H1 (cell line): Measurements from ENCODE around the gene C1QL1. TPM values are rescaled to one million over a fixed set of nuclear protein-coding genes. Genes with fewer than 3 reads are reported as not detected.
A peak's percentile ranks its signal among the peaks of the same experiment; 100 is the strongest.

Experiments
- CTCF ChIA-PET: fragments of 300-600 bp; sonication (Branson Sonifier 250); formaldehyde crosslinking; loops from one replicate; lab custom pipeline; 2021; ENCODE audit not compliant: partially characterized antibody; lab: Charles Lee
- POLR2A ChIA-PET: fragments of 300-600 bp; sonication (Branson Sonifier 250); formaldehyde crosslinking; loops from one replicate; lab custom pipeline; 2021; ENCODE audit warnings: inconsistent platforms; ENCODE audit not compliant: partially characterized antibody; lab: Charles Lee
- DNase-seq, 2 experiments: peaks; one replicate each; pipeline versions ENCODE4 v3.0.0 to v3.0.0-alpha.2; 2010 to 2022; ENCODE audit warnings: low spot score in 2 of 2, low read depth in 1 of 2, mixed read lengths in 1 of 2
- FAIRE-seq: peaks from 2 replicates; lab custom pipeline; 2011; peaks lifted over from hg19 to GRCh38; lab: Jason Lieb, UNC
- H2AFZ ChIP-seq: 2 replicates; pipeline ENCODE4 v1.8.1; 2012; ENCODE audit warnings: low read length, inconsistent platforms
- H2AK5ac ChIP-seq: 2 replicates; pipeline ENCODE4 v1.6.1; 2013; ENCODE audit warnings: low read depth, low read length
- H2BK120ac ChIP-seq: replicated peaks from 2 replicates; pipeline ENCODE3; 2013; ENCODE audit warnings: low read depth, low read length, inconsistent platforms
- H2BK12ac ChIP-seq: 2 replicates; pipeline ENCODE4 v1.6.1; 2013; ENCODE audit warnings: low read depth, low read length
- H2BK15ac ChIP-seq: 2 replicates; pipeline ENCODE4 v1.6.1; 2013; ENCODE audit warnings: low read length
- H2BK20ac ChIP-seq: 2 replicates; pipeline ENCODE4 v1.6.1; 2013; ENCODE audit warnings: low read length
- H2BK5ac ChIP-seq: 2 replicates; pipeline ENCODE4 v1.6.1; 2013; ENCODE audit warnings: low read depth, low read length
- H3K14ac ChIP-seq: 2 replicates; pipeline ENCODE4 v1.6.1; 2013; ENCODE audit warnings: inconsistent platforms; ENCODE audit not compliant: insufficient read length
- H3K18ac ChIP-seq: 2 replicates; pipeline ENCODE4 v1.6.1; 2013; ENCODE audit warnings: low read length; ENCODE audit errors: extremely low read depth
- H3K23ac ChIP-seq: 2 replicates; pipeline ENCODE4 v1.6.1; 2013; ENCODE audit warnings: inconsistent platforms; ENCODE audit not compliant: insufficient read length
- H3K23me2 ChIP-seq: 2 replicates; pipeline ENCODE4 v1.6.1; 2013; ENCODE audit warnings: low read depth, low read length
- H3K27ac ChIP-seq: 2 replicates; pipeline ENCODE4 v1.6.1; 2011; ENCODE audit warnings: low read depth, low read length, inconsistent platforms
- H3K27me3 ChIP-seq, 4 experiments: replicated peaks in 1 of 4; 1 replicate in 1 of 4; 2 replicates in 3 of 4; pipeline versions ENCODE4 v1.6.1 to v1.8.1; 2011 to 2013; ENCODE audit warnings: low read length in 3 of 4, mild to moderate bottlenecking in 3 of 4, inconsistent platforms in 2 of 4, mixed read lengths in 2 of 4, moderate library complexity in 1 of 4; ENCODE audit not compliant: control insufficient read depth in 3 of 4, insufficient read depth in 3 of 4; ENCODE audit errors: extremely low read depth in 1 of 4
- H3K36me3 ChIP-seq, 4 experiments: 2 replicates each; pipeline versions ENCODE4 v1.6.1 to v1.8.1; 2011 to 2013; ENCODE audit warnings: mild to moderate bottlenecking in 4 of 4, low read length in 3 of 4, moderate library complexity in 2 of 4, control low read depth in 1 of 4, inconsistent platforms in 1 of 4; ENCODE audit not compliant: insufficient read depth in 4 of 4, control insufficient read depth in 2 of 4
- H3K4ac ChIP-seq: replicated peaks from 2 replicates; pipeline ENCODE3; 2013; ENCODE audit warnings: low read length, low read depth, mixed read lengths, inconsistent platforms; ENCODE audit not compliant: insufficient read length
- H3K4me1 ChIP-seq, 4 experiments: replicated peaks in 1 of 4; 1 replicate in 1 of 4; 2 replicates in 3 of 4; pipeline versions ENCODE4 v1.6.1 to v1.8.1; 2011 to 2013; ENCODE audit warnings: low read length in 3 of 4, inconsistent platforms in 2 of 4, mixed read lengths in 1 of 4; ENCODE audit not compliant: insufficient read depth in 4 of 4, control insufficient read depth in 3 of 4
- H3K4me2 ChIP-seq, 2 experiments: 2 replicates each; pipeline versions ENCODE4 v1.6.1 to v1.8.1; 2011 to 2013; ENCODE audit warnings: low read depth in 2 of 2, low read length in 2 of 2, control low read depth in 1 of 2, inconsistent platforms in 1 of 2, mild to moderate bottlenecking in 1 of 2; ENCODE audit not compliant: insufficient read depth in 1 of 2
- H3K4me3 ChIP-seq, 4 experiments: fragments of 200-600, 300-600 bp in 1 of 4; sonication (generic), shearing (Covaris generic), sonication (Bioruptor Twin) in 1 of 4; 2 replicates each; pipeline versions ENCODE4 v1.5.1 to v1.8.1; 2011 to 2016; ENCODE audit warnings: low read length in 4 of 4, low read depth in 3 of 4, control low read depth in 2 of 4, inconsistent platforms in 2 of 4, mild to moderate bottlenecking in 2 of 4, mixed read lengths in 1 of 4, moderate library complexity in 1 of 4; ENCODE audit not compliant: insufficient read depth in 2 of 4; ENCODE audit errors: extremely low read depth in 1 of 4
- H3K56ac ChIP-seq: replicated peaks from 2 replicates; pipeline ENCODE3; 2013; ENCODE audit warnings: low read depth, mild to moderate bottlenecking, mixed read lengths, low read length, inconsistent platforms; ENCODE audit not compliant: insufficient read length
- H3K79me1 ChIP-seq: 2 replicates; pipeline ENCODE4 v1.6.1; 2013; ENCODE audit warnings: low read depth, low read length, control low read depth
- H3K79me2 ChIP-seq, 2 experiments: 2 replicates each; pipeline versions ENCODE4 v1.6.1 to v1.8.1; 2012 to 2013; ENCODE audit warnings: low read length in 2 of 2, mild to moderate bottlenecking in 2 of 2, inconsistent platforms in 1 of 2; ENCODE audit not compliant: insufficient read depth in 2 of 2, control insufficient read depth in 1 of 2
- H3K9ac ChIP-seq, 4 experiments: replicated peaks in 1 of 4; 1 replicate in 1 of 4; 2 replicates in 3 of 4; pipeline versions ENCODE4 v1.6.1 to v1.8.1; 2011 to 2013; ENCODE audit warnings: low read depth in 3 of 4, low read length in 3 of 4, control low read depth in 2 of 4, mild to moderate bottlenecking in 2 of 4, moderate library complexity in 2 of 4, inconsistent platforms in 1 of 4; ENCODE audit errors: extremely low read depth in 1 of 4
- H3K9me3 ChIP-seq, 2 experiments: 2 replicates each; pipeline versions ENCODE4 v1.6.1 to v1.8.1; 2012 to 2013; ENCODE audit warnings: mild to moderate bottlenecking in 2 of 2, moderate library complexity in 2 of 2, control low read depth in 1 of 2, inconsistent platforms in 1 of 2, low read depth in 1 of 2, low read length in 1 of 2, mixed read lengths in 1 of 2; ENCODE audit not compliant: insufficient read depth in 2 of 2
- H4K20me1 ChIP-seq, 2 experiments: replicated peaks in 1 of 2; 2 replicates each; pipeline versions ENCODE3 to v1.8.1; 2011 to 2013; ENCODE audit warnings: inconsistent platforms in 2 of 2, low read length in 2 of 2, mild to moderate bottlenecking in 1 of 2; ENCODE audit not compliant: insufficient read depth in 2 of 2, control insufficient read depth in 1 of 2
- H4K5ac ChIP-seq: 2 replicates; pipeline ENCODE4 v1.6.1; 2013; ENCODE audit warnings: low read length, low read depth, mixed read lengths, inconsistent platforms; ENCODE audit not compliant: insufficient read length
- H4K8ac ChIP-seq: 2 replicates; pipeline ENCODE4 v1.8.0; 2013; ENCODE audit warnings: mild to moderate bottlenecking, moderate library complexity, low read length, inconsistent platforms; ENCODE audit not compliant: insufficient read depth; ENCODE audit errors: extremely low read depth
- H4K91ac ChIP-seq: replicated peaks from 2 replicates; pipeline ENCODE3; 2013; ENCODE audit warnings: low read length, mixed read lengths, inconsistent platforms; ENCODE audit not compliant: insufficient read length
- CBX8 ChIP-seq: fragments of 300-800, 300-1000 bp; sonication (generic); IDR thresholded peaks from 2 replicates; pipeline ENCODE4 v1.7.1; 2016; ENCODE audit warnings: low read depth, low read length, borderline replicate concordance
- EGR1 ChIP-seq: IDR thresholded peaks from 2 replicates; pipeline ENCODE4 v1.6.1; 2011; ENCODE audit warnings: low read depth, low read length, borderline replicate concordance
- GTF2F1 ChIP-seq: IDR thresholded peaks from 2 replicates; pipeline ENCODE4 v1.6.1; 2012; ENCODE audit warnings: low read depth, low read length, improper control_type of control experiment, borderline replicate concordance
- MAFK ChIP-seq: IDR thresholded peaks from 2 replicates; pipeline ENCODE4 v1.6.1; 2012; ENCODE audit warnings: low read depth, mild to moderate bottlenecking, improper control_type of control experiment, low read length
- NRF1 ChIP-seq: IDR thresholded peaks from 2 replicates; pipeline ENCODE4 v1.6.1; 2011; ENCODE audit warnings: mild to moderate bottlenecking, low read depth, low read length, improper control_type of control experiment
- RBBP5 ChIP-seq: IDR thresholded peaks from 2 replicates; pipeline ENCODE4 v1.7.1; 2012; ENCODE audit warnings: low read depth, mild to moderate bottlenecking, inconsistent platforms, low read length, moderate library complexity, borderline replicate concordance
- RFX5 ChIP-seq: IDR thresholded peaks from 2 replicates; pipeline ENCODE4 v1.6.1; 2011; ENCODE audit warnings: low read depth, low read length, improper control_type of control experiment, borderline replicate concordance
- SP1 ChIP-seq: IDR thresholded peaks from 2 replicates; pipeline ENCODE4 v1.6.1; 2011; ENCODE audit warnings: low read depth, low read length
- SUZ12 ChIP-seq: fragments of 200-600 bp; sonication (generic); IDR thresholded peaks from 2 replicates; pipeline ENCODE4 v1.6.1; 2012; ENCODE audit warnings: mild to moderate bottlenecking, inconsistent platforms, low read length, moderate library complexity, mixed read lengths
- TAF7 ChIP-seq: optimal IDR thresholded peaks from 2 replicates; pipeline ENCODE3; 2011; ENCODE audit warnings: low read depth, mild to moderate bottlenecking, inconsistent platforms, low read length, moderate library complexity, borderline replicate concordance
- YY1 ChIP-seq: IDR thresholded peaks from 2 replicates; pipeline ENCODE4 v1.6.1; 2011; ENCODE audit warnings: low read depth, mild to moderate bottlenecking, low read length
- WGBS, 2 experiments: shearing (Covaris generic) in 1 of 2; methylation state at CpG; one replicate each; pipeline versions ENCODE4 v1.1.6 to v1.1.7; 2013 to 2015; ENCODE audit warnings: low lambda C conversion rate in 2 of 2, mixed read lengths in 2 of 2, inconsistent platforms in 1 of 2, low coverage in 1 of 2, missing lambda C conversion rate in 1 of 2; ENCODE audit not compliant: insufficient replicate concordance in 2 of 2, insufficient coverage in 1 of 2, insufficient read length in 1 of 2; ENCODE audit errors: extremely low coverage in 1 of 2, missing lambda C conversion rate in 1 of 2; 5-methylcytosine and 5-hydroxymethylcytosine counted together
- polyA plus RNA-seq, 7 experiments: library from polyadenylated mRNA; depleted of rRNA in 3 of 7; stranded (reverse) in 5 of 7; unstranded in 2 of 7; fragments of >200 nt in 5 of 7; fragments of 200-250 nt in 2 of 7; gene quantifications; 1 replicate in 5 of 7; 2 replicates in 1 of 7; 4 replicates in 1 of 7; pipeline versions ENCODE4 v1.2.1 to v1.2.3, GENCODE V29; 2011 to 2013; ENCODE audit warnings: missing spikeins in 2 of 7, mixed read lengths in 2 of 7
- total RNA-seq: library from RNA; stranded (reverse); fragmentation: NEBNext Ultra II Directional; extraction: Animal tissue kit (Norgen Biotek cat#: 25700); gene quantifications from 2 replicates; pipeline ENCODE4 v1.2.1, GENCODE V29; 2021

Gene C1QL1
- total and polyA plus RNA-seq, 2 of the 8 experiments (the other 6 are each of a cell fraction or from before 2014, with no cell fraction given): 7.6 to 10.5 TPM

GRCh38 chr17:44972953-44973352, 4.8 kb upstream of the C1QL1 start:
- ChIA-PET POLR2A (interaction anchor here (0.8 to 1.5 kb wide), 2 partner anchors 15 to 22 kb away, joined by 3 to 4 read pairs; no protein-coding TSS in a partner anchor), CTCF (interaction anchor here (0.7 to 5.8 kb wide), 4 partner anchors 12 to 52 kb away, joined by 4 to 58 read pairs (median 16); no protein-coding TSS in a partner anchor)
- Histone ChIP-seq H3K79me2 (no peaks in the 10 kb centered on the region), H3K4me1 (peaks cover 3 to 31% (median 23%) of the 10 kb centered on the region in 4 experiments), H2BK120ac (no peak overlapping the region), H3K4ac (no peak overlapping the region), H3K18ac (no peak overlapping the region), H3K9me3 (no peaks in the 10 kb centered on the region), H3K36me3 (no peaks in the 10 kb centered on the region), H3K4me3 (no peak overlapping the region; a peak in 1 of 8 replicates), H2BK5ac (no peak overlapping the region), H2BK20ac (no peak overlapping the region), H4K20me1 (no peaks in the 10 kb centered on the region), H2BK12ac (peak overlapping the region; percentile 44; the same call in 1 of the 2 replicates), H3K23me2 (peaks cover 21% of the 10 kb centered on the region; the same call in 1 of the 2 replicates), H3K14ac (no peak overlapping the region), H3K27me3 (peaks cover 4 to 25% (median 22%) of the 10 kb centered on the region in 4 experiments), H3K23ac (no peak overlapping the region), H3K79me1 (no peaks in the 10 kb centered on the region), H3K56ac (no peak overlapping the region), H2BK15ac (no peak overlapping the region), H3K9ac (no peak overlapping the region), H4K91ac (no peak overlapping the region), H3K27ac (no peak overlapping the region), H4K5ac (no peak overlapping the region), H2AK5ac (no peak overlapping the region), H3K4me2 (peak overlapping the region in 1 of 2 experiments; percentile 91; a peak in 1 of 4 replicates), H4K8ac (no peak overlapping the region), H2AFZ (no peak overlapping the region)
- WGBS, 2 experiments: 92% methylated on average over 6 of the region's 6 CpGs; no CpG with 5 or more reads in 1 of the 2 experiments
- TF ChIP-seq RFX5 (no peak), MAFK (no peak), NRF1 (no peak), CBX8 (no peak), SP1 (no peak), TAF7 (no peak), GTF2F1 (no peak), SUZ12 (no peak), RBBP5 (no peak), EGR1 (no peak), YY1 (no peak)
- no peak for FAIRE-seq
- no peak for DNase-seq
